ENCODE results near the gene IDH3G. TPM values are rescaled to one million over a fixed set of nuclear protein-coding genes. Genes with fewer than 3 reads are reported as not detected.

The IDH3G gene
- total RNA-seq, 6 experiments from 2014 or later, result 60.2 to 67.1 (median 62.8) TPM

DNA sequence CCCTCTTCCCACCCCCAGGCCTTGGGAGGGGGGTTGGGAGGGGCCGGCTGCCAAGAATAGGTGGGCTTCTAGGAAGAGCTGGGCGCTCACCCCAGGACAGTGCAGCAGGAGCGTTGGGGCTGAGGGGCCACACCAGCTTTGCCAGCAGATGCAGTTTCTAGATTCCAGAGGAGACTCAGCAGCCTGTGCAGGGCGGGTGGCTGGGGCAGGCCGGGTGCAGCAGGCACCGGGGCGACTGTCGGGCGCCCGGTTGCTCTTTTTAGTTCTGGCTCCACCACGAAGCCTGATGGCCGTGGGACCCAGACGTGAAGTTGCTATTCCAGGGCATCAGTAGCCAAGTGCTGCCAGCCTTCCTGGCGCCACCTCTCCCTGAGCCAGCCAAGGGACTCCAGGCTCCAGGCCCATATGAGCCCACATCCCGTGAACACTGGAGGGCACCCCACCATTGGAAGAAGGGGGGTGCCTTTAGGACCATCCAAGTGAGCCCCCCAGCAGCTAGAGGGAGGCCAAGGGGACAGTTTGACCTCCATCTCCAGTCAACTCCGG, 6.1 kb upstream of the IDH3G start:
- H3K27me3 Mint-ChIP-seq (ENCODE audit: insufficient read depth), result peaks cover 1% of the 10 kb centered on the region
- no peak for TF ChIP-seq CTCF (IDR thresholded peaks at IDR 0.05)
- no peak overlapping the region for H3K27ac Mint-ChIP-seq
- H3K36me3 Mint-ChIP-seq (ENCODE audit: low read depth), result no peaks in the 10 kb centered on the region
- no peak for DNase-seq
- H3K4me3 Mint-ChIP-seq, result no peak overlapping the region
- no peaks in the 10 kb centered on the region for H3K9me3 Mint-ChIP-seq
- H3K4me1 Mint-ChIP-seq (ENCODE audit: low read depth), result peaks cover 10% of the 10 kb centered on the region; the same call in 1 of the 2 replicates

DNA sequence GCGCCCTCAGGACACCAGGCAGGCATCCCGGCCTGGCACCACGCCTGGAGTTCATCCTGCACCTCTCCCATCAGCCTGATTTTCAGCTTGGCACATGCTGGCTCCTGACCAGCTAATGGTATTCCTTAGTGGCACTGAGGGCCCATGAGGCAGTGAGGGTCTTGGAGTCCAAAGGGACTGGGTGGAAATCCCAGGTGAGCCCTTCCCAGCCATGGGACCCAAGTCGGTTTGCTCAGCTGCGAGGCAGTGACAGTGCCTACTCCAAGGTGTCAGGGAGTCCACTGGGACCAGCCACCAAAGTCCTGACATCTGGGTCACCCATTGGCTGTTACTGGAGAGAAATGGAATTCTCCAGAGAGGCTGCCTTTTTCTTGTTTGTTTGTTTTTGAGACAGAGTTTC, 5.2 kb upstream of the IDH3G start:
- Mint-ChIP-seq H3K27ac (no peak overlapping the region), H3K27me3 (ENCODE audit: insufficient read depth) (peaks cover 1% of the 10 kb centered on the region), H3K9me3 (no peaks in the 10 kb centered on the region), H3K4me3 (no peak overlapping the region), H3K4me1 (ENCODE audit: low read depth) (peaks cover 10% of the 10 kb centered on the region; the same call in 1 of the 2 replicates), H3K36me3 (ENCODE audit: low read depth) (no peaks in the 10 kb centered on the region)
- no peak for DNase-seq
- no peak for TF ChIP-seq CTCF (IDR thresholded peaks at IDR 0.05)

GRCh38 chrX:153797415-153798015, 3.3 kb upstream of the IDH3G start:
- H3K9me3 Mint-ChIP-seq, result no peaks in the 10 kb centered on the region
- H3K27me3 Mint-ChIP-seq (ENCODE audit: insufficient read depth), result peaks cover 4% of the 10 kb centered on the region
- no peak overlapping the region for H3K27ac Mint-ChIP-seq
- TF ChIP-seq CTCF (IDR thresholded peaks at IDR 0.05), result no peak
- peaks cover 18% of the 10 kb centered on the region for H3K4me1 Mint-ChIP-seq (ENCODE audit: low read depth)
- no peak for DNase-seq
- no peak overlapping the region for H3K4me3 Mint-ChIP-seq
- peaks cover 4% of the 10 kb centered on the region for H3K36me3 Mint-ChIP-seq (ENCODE audit: low read depth)

GRCh38 chrX:153794897-153795816, 982 bp upstream of the IDH3G start:
- H3K4me3 Mint-ChIP-seq, result peak overlapping the region; percentile 95
- H3K27me3 Mint-ChIP-seq (ENCODE audit: insufficient read depth), result peaks cover 2% of the 10 kb centered on the region; the same call in 1 of the 2 replicates
- DNase-seq, result no peak
- H3K36me3 Mint-ChIP-seq (ENCODE audit: low read depth), result peaks cover 4% of the 10 kb centered on the region
- H3K4me1 Mint-ChIP-seq (ENCODE audit: low read depth), result peaks cover 18% of the 10 kb centered on the region
- no peak for TF ChIP-seq CTCF (IDR thresholded peaks at IDR 0.05)
- H3K27ac Mint-ChIP-seq, result peak overlapping the region; percentile 76
- H3K9me3 Mint-ChIP-seq, result no peaks in the 10 kb centered on the region

DNA sequence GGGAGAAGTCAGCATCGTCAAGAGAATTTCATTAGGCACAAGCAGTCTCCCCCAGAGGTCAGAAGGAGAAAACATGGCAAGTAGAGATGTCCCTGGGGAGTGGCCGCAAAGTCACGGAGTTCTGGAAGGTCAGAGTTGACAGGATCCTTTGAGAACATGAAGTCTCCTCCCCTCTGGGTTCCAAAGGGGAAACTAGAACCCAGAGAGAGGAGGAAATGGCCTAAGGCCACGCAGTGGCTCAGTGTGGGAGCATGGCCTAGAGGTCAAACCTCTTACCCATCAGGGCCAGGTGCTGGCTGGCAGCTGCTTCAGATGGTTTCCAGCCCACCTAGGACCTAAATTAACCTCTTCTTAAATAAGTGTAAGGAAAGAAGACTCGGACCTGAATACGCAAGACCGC, 884 bp downstream of the IDH3G start:
- no peak for TF ChIP-seq CTCF (IDR thresholded peaks at IDR 0.05)
- peaks cover 4% of the 10 kb centered on the region for H3K36me3 Mint-ChIP-seq (ENCODE audit: low read depth)
- no peaks in the 10 kb centered on the region for H3K9me3 Mint-ChIP-seq
- peak overlapping the region; percentile 92 for H3K27ac Mint-ChIP-seq
- peaks cover 2% of the 10 kb centered on the region; the same call in 1 of the 2 replicates for H3K27me3 Mint-ChIP-seq (ENCODE audit: insufficient read depth)
- peaks cover 18% of the 10 kb centered on the region for H3K4me1 Mint-ChIP-seq (ENCODE audit: low read depth)
- DNase-seq, result no peak
- H3K4me3 Mint-ChIP-seq, result peak overlapping the region; percentile 95
